HG03135 (cell line): ENCODE data around the gene FASN.
A peak's percentile ranks its signal among the peaks of the same experiment; 100 is the strongest.
"Not testable (repeated sequence)": the region's sequence is repeated elsewhere in the genome, so short reads cannot be mapped to it uniquely, and the experiment has no call there.

Experiments used
- ATAC-seq: cut with Tn5 transposase; IDR thresholded peaks from one replicate; pipeline ENCODE4 v1.9.1; 2021; ENCODE audit warnings: mild to moderate bottlenecking, moderate library complexity; ENCODE audit not compliant: unreplicated experiment

The FASN gene

GRCh38 chr17:82047914-82048570 is 50.0 kb downstream of the FASN start:
- no peak for ATAC-seq

GRCh38 chr17:82047379-82047778 is 50.7 kb downstream of the FASN start:
- ATAC-seq: no peak

- no peak for ATAC-seq
These were observed 51.1 kb downstream of the FASN start for GRCh38 chr17:82046903-82047302.

GRCh38 chr17:82045936-82046484 is 52.0 kb downstream of the FASN start:
- no peak for ATAC-seq

GRCh38 chr17:82043507-82043906 is 54.5 kb downstream of the FASN start:
- no peak for ATAC-seq

- ATAC-seq: no peak
These were observed 55.4 kb downstream of the FASN start for GRCh38 chr17:82042649-82043048.

GRCh38 chr17:82041144-82041814 is 56.8 kb downstream of the FASN start:
- no peak for ATAC-seq

GRCh38 chr17:82039695-82040299 is 58.2 kb downstream of the FASN start:
- ATAC-seq: no peak

- not testable (repeated sequence) for ATAC-seq
These were observed 59.1 kb downstream of the FASN start for GRCh38 chr17:82038796-82039409.

- no peak for ATAC-seq
These were observed 60.2 kb downstream of the FASN start for GRCh38 chr17:82037889-82038195.

- peak; percentile 86 for ATAC-seq
These were observed 60.7 kb downstream of the FASN start, which contains the start of gene DCXR for GRCh38 chr17:82037092-82037888. Gene DCXR, minus strand, starts transcription at chr17:82037697. Its CDS starts 15 bp downstream, at chr17:82037682.

GRCh38 chr17:82036634-82037091 is 61.4 kb downstream of the FASN start:
- no peak for ATAC-seq

- no peak for ATAC-seq
These were observed 61.9 kb downstream of the FASN start for GRCh38 chr17:82035956-82036633.

- ATAC-seq: no peak
These were observed 62.5 kb downstream of the FASN start for GRCh38 chr17:82035488-82035887.

- ATAC-seq: no peak
These were observed 63.5 kb downstream of the FASN start for GRCh38 chr17:82034371-82035011.

- no peak for ATAC-seq
These were observed 64.5 kb downstream of the FASN start for GRCh38 chr17:82033359-82034085.

- ATAC-seq: no peak
These were observed 66.0 kb downstream of the FASN start for GRCh38 chr17:82031885-82032627.

GRCh38 chr17:82031303-82031884 is 66.6 kb downstream of the FASN start, which contains the start of gene RAC3:
Gene RAC3, plus strand, starts transcription at chr17:82031678. Its CDS starts 84 bp downstream, at chr17:82031762.
- no peak for ATAC-seq
